Mesothelial cell of epicardium (in vitro differentiated cells): ENCODE measurements around the gene ZNF212. TPM values are rescaled to one million over a fixed set of nuclear protein-coding genes. Genes with fewer than 3 reads are reported as not detected.

Experiments used
- DNase-seq, 2 experiments: peaks; one replicate each; pipeline ENCODE4 v3.0.0; 2021; ENCODE audit warnings: low spot score in 2 of 2; ENCODE audit not compliant: unreplicated experiment in 2 of 2
- H3K27ac Mint-ChIP-seq: 2 replicates; pipeline ENCODE4 v1.8.0; 2021; ENCODE audit warnings: mixed read lengths
- H3K27me3 Mint-ChIP-seq: 2 replicates; pipeline ENCODE4 v1.8.0; 2021; ENCODE audit warnings: low read depth, mixed read lengths
- H3K36me3 Mint-ChIP-seq: 2 replicates; pipeline ENCODE4 v1.8.0; 2021; ENCODE audit warnings: mixed read lengths
- H3K4me1 Mint-ChIP-seq: 2 replicates; pipeline ENCODE4 v1.8.0; 2021; ENCODE audit warnings: mixed read lengths
- H3K4me3 Mint-ChIP-seq: 2 replicates; pipeline ENCODE4 v1.8.0; 2021; ENCODE audit warnings: mild to moderate bottlenecking, moderate library complexity, mixed read lengths
- H3K9me3 Mint-ChIP-seq: 2 replicates; pipeline ENCODE4 v1.8.0; 2021; ENCODE audit warnings: mixed read lengths
- CTCF ChIP-seq: fragments of 200-600 bp; sonication (generic); IDR thresholded peaks from one replicate; pipeline ENCODE4 v1.5.0; 2021; ENCODE audit warnings: antibody characterized with exemption; ENCODE audit not compliant: unreplicated experiment
- total RNA-seq: library from RNA; stranded (reverse); gene quantifications from 3 replicates; pipeline ENCODE4 v1.2.1, GENCODE V29; 2021

The ZNF212 gene
- total RNA-seq, 1 donor from 2014 or later, result 20.8 TPM

- H3K9me3 Mint-ChIP-seq, result peaks cover 9% of the 10 kb centered on the region
- no peak for TF ChIP-seq CTCF
- peaks cover 2% of the 10 kb centered on the region for H3K27me3 Mint-ChIP-seq
- H3K4me1 Mint-ChIP-seq, result no peaks in the 10 kb centered on the region
- peaks cover 7% of the 10 kb centered on the region for H3K36me3 Mint-ChIP-seq
- H3K4me3 Mint-ChIP-seq, result no peak overlapping the region
- DNase-seq, result no peak
- no peak overlapping the region for H3K27ac Mint-ChIP-seq
Measured at GRCh38 chr7:149294634-149295480, 55.4 kb downstream of the ZNF212 start.

GRCh38 chr7:149295481-149295850 lies 56.0 kb downstream of the ZNF212 start:
- Mint-ChIP-seq H3K27ac (no peak overlapping the region), H3K9me3 (peaks cover 9% of the 10 kb centered on the region), H3K4me1 (no peaks in the 10 kb centered on the region), H3K4me3 (no peak overlapping the region), H3K36me3 (peaks cover 7% of the 10 kb centered on the region), H3K27me3 (peaks cover 2% of the 10 kb centered on the region)
- TF ChIP-seq CTCF, result no peak
- no peak for DNase-seq

- Mint-ChIP-seq H3K36me3 (peaks cover 7% of the 10 kb centered on the region), H3K4me3 (no peak overlapping the region), H3K27ac (no peak overlapping the region), H3K9me3 (peaks cover 9% of the 10 kb centered on the region), H3K4me1 (no peaks in the 10 kb centered on the region), H3K27me3 (peaks cover 7% of the 10 kb centered on the region)
- DNase-seq, result peak in 1 of 2 experiments; percentile 19
- no peak for TF ChIP-seq CTCF
Measured at GRCh38 chr7:149296368-149296767, 56.9 kb downstream of the ZNF212 start.

- peaks cover 9% of the 10 kb centered on the region for H3K9me3 Mint-ChIP-seq
- H3K4me3 Mint-ChIP-seq, result no peak overlapping the region
- H3K27me3 Mint-ChIP-seq, result peaks cover 7% of the 10 kb centered on the region
- peaks cover 7% of the 10 kb centered on the region for H3K36me3 Mint-ChIP-seq
- DNase-seq, result no peak
- TF ChIP-seq CTCF, result no peak
- no peak overlapping the region for H3K27ac Mint-ChIP-seq
- no peaks in the 10 kb centered on the region for H3K4me1 Mint-ChIP-seq
Measured at GRCh38 chr7:149297034-149297755, 57.7 kb downstream of the ZNF212 start.

- TF ChIP-seq CTCF, result no peak
- Mint-ChIP-seq H3K4me3 (no peak overlapping the region), H3K36me3 (peaks cover 3% of the 10 kb centered on the region), H3K27me3 (peaks cover 7% of the 10 kb centered on the region), H3K27ac (no peak overlapping the region), H3K4me1 (no peaks in the 10 kb centered on the region), H3K9me3 (peaks cover 12% of the 10 kb centered on the region)
- DNase-seq, result peak in 1 of 2 experiments; percentile 7
Measured at GRCh38 chr7:149300620-149301285, 61.3 kb downstream of the ZNF212 start.
